Tibial nerve (tissue), 4 donors: ENCODE results near the gene SLC39A10. TPM values are rescaled to one million over a fixed set of nuclear protein-coding genes. Genes with fewer than 3 reads are reported as not detected.

ENCODE experiments used
- DNase-seq, 2 donors: peaks; one replicate each; pipeline ENCODE4 v3.0.0-alpha.2; 2019; ENCODE audit warnings: low spot score in 2 of 2
- H3K27ac ChIP-seq, 4 donors: fragments of 200-600 bp; sonication (generic) in 3 of 4; one replicate each; pipeline ENCODE4 v1.5.1; 2017 to 2019; ENCODE audit warnings: mild to moderate bottlenecking in 1 of 4
- H3K27me3 ChIP-seq, 2 donors: fragments of 200-600 bp; sonication (generic) in 1 of 2; one replicate each; pipeline versions ENCODE4 v1.5.1 to v1.6.0; 2017 to 2019
- H3K36me3 ChIP-seq, 3 donors: fragments of 200-600 bp; sonication (generic); one replicate each; pipeline ENCODE4 v1.5.1; 2018 to 2019
- H3K4me1 ChIP-seq, 4 donors: fragments of 200-600 bp; sonication (generic) in 3 of 4; one replicate each; pipeline ENCODE4 v1.5.1; 2017 to 2019
- H3K4me3 ChIP-seq, 4 donors: fragments of 200-600 bp; sonication (generic) in 3 of 4; one replicate each; pipeline ENCODE4 v1.5.1; 2017 to 2019; ENCODE audit warnings: mild to moderate bottlenecking in 1 of 4, moderate library complexity in 1 of 4
- H3K9me3 ChIP-seq, 4 donors: fragments of 200-600 bp; sonication (generic) in 3 of 4; one replicate each; pipeline ENCODE4 v1.5.1; 2017 to 2019
- CTCF ChIP-seq, 5 experiments: fragments of 200-600 bp in 3 of 5; fragments of 450-650 bp in 2 of 5; sonication (generic) in 3 of 5; IDR thresholded peaks; one replicate each; pipeline ENCODE4 v1.5.1; 2016 to 2019; ENCODE audit warnings: antibody characterized with exemption in 5 of 5, mild to moderate bottlenecking in 3 of 5, moderate library complexity in 2 of 5
- EP300 ChIP-seq, 2 donors: sonication (generic); formaldehyde crosslinking; IDR thresholded peaks; one replicate each; pipeline ENCODE4 v1.6.1; 2017; ENCODE audit warnings: antibody characterized with exemption in 2 of 2, mild to moderate bottlenecking in 1 of 2
- POLR2A ChIP-seq, 2 donors: fragments of 450-650 bp; IDR thresholded peaks; one replicate each; pipeline ENCODE4 v1.6.1; 2017; ENCODE audit warnings: antibody characterized with exemption in 2 of 2, mild to moderate bottlenecking in 2 of 2, moderate library complexity in 2 of 2
- WGBS, 2 donors: methylation state at CpG; one replicate each; pipeline ENCODE4 v1.1.5; 2018; 5-methylcytosine and 5-hydroxymethylcytosine counted together
- total RNA-seq, 4 donors: library from RNA; depleted of rRNA; stranded (reverse); fragments of >200 nt; gene quantifications; one replicate each; pipeline ENCODE4 v1.1.0, GENCODE V29; 2016

The SLC39A10 gene
- total RNA-seq, 4 donors from 2014 or later = 17.7 to 24.9 (median 20.7) TPM

DNA sequence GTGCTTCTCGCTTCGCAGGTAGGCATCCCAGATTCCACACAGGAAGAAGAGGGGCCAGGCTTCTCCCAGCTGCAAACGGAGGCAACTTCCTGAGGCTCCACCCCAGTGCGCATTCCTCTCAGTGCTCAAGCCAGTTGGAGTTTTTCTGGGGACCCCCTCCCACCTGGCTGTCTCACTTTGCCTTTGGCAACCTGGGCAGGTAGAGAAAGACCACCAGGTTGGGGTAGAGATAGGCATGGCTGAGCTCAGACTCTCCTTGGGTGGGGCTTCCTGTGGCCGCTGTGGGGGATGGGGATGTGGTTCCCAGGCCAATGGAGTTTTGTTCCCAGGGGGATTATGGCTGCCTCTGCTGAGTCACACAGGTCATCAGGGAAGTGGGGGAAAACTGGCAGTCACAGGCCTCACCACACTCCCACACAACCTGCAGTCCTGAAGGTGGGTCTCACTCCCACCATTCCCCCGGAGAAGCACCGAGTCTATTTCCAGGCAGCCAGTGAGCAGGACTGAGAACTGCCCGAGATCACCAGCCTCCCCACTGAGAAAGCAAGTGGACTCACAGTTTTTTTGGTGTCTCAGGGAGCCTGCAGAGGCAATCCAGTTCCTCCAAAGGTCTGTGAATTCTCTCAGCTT is 38.1 kb downstream of the SLC39A10 start:
- 86 to 91% methylated on average over 8 of the region's 8 CpGs for WGBS, 2 donors
- Histone ChIP-seq H3K36me3 (peaks cover 0 to 43% (median 0%) of the 10 kb centered on the region in 3 donors), H3K4me1 (no peaks in the 10 kb centered on the region), H3K4me3 (no peak overlapping the region), H3K27me3 (no peaks in the 10 kb centered on the region), H3K9me3 (peaks cover 0 to 31% (median 4%) of the 10 kb centered on the region in 4 donors), H3K27ac (no peak overlapping the region)
- TF ChIP-seq EP300 (IDR thresholded peaks at IDR 0.05) = no peak
- no peak for TF ChIP-seq POLR2A (IDR thresholded peaks at IDR 0.05)
- TF ChIP-seq CTCF (IDR thresholded peaks at IDR 0.05) = no peak
- no peak for DNase-seq

DNA sequence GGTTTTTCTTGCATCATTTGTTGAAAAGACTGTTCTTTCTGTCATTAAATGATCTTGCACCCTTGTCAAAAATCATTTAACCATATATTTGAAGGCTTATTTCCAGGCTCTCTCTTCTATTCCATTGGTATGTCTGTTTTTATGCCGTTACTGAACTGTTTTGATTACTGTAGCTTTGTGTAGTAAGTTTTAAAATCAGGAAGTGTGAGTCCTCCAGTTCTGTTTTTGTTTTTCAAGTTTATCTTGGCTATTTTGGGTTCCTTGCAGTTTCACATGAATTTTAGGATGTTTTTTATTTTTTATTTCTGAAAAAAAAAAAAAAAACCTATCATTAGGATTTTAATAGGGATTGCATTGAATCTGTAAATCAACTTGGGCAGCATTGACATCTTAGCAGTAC is 39.0 kb downstream of the SLC39A10 start:
- Histone ChIP-seq H3K4me1 (no peaks in the 10 kb centered on the region), H3K27me3 (no peaks in the 10 kb centered on the region), H3K4me3 (no peak overlapping the region), H3K27ac (no peak overlapping the region), H3K36me3 (peaks cover 0 to 43% (median 0%) of the 10 kb centered on the region in 3 donors), H3K9me3 (peaks cover 0 to 35% (median 6%) of the 10 kb centered on the region in 4 donors)
- no peak for TF ChIP-seq EP300 (IDR thresholded peaks at IDR 0.05)
- TF ChIP-seq POLR2A (IDR thresholded peaks at IDR 0.05) = no peak
- TF ChIP-seq CTCF (IDR thresholded peaks at IDR 0.05) = no peak
- 90 to 96% methylated on average over 1 of the region's 1 CpG for WGBS, 2 donors
- no peak for DNase-seq

DNA sequence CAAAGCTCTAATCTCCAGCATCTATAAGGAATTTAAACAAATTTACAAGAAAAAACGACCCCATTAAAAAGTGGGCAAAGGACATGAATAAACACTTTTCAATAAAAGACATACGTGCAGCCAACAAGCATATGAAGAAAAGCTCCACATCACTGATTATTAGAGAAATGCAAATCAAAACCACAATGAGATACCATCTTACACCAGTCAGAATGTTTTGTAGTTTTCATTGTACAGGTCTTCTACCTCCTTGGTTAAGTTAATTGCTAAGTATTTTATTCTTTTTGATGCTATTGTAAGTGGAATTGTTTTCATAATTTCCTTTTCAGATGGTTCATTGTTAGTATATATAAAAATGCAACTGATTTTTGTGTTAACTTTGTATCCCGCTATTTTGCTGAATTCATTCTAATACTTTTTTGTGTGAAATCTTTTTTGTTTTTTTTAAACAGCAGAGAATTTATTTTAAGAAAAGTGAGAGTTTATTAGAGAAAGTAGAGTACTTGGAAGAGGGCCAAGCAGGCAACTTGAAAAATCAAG is 40.7 kb downstream of the SLC39A10 start:
- TF ChIP-seq CTCF (IDR thresholded peaks at IDR 0.05) = no peak
- no peak for TF ChIP-seq POLR2A (IDR thresholded peaks at IDR 0.05)
- no peak for TF ChIP-seq EP300 (IDR thresholded peaks at IDR 0.05)
- Histone ChIP-seq H3K27me3 (no peaks in the 10 kb centered on the region), H3K4me1 (no peaks in the 10 kb centered on the region), H3K9me3 (peaks cover 0 to 31% (median 6%) of the 10 kb centered on the region in 4 donors), H3K36me3 (peaks cover 0 to 33% (median 0%) of the 10 kb centered on the region in 3 donors), H3K4me3 (no peak overlapping the region), H3K27ac (no peak overlapping the region)
- WGBS, 2 donors = 80 to 87% methylated on average over 3 of the region's 3 CpGs
- DNase-seq = no peak

DNA sequence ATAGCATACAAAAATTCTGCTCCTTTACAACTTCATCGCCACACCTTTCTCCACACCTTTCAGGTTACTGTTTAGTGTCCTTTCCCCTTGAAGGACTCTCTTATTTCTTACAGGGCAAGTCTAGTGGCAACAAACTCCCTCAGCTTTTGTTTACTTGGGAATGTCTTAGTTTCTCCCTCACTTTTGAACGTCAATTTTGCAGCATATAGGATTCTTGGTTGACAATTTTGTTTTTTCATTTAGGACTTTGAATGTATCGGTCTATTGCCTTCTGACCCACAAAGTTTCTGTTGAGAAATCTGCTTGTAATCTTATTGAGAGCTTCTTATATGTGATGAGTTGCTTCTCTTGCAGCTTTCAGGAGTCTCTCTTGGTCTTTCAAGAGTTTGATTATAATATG is 43.5 kb downstream of the SLC39A10 start:
- Histone ChIP-seq H3K27me3 (no peaks in the 10 kb centered on the region), H3K36me3 (peaks cover 0 to 22% (median 0%) of the 10 kb centered on the region in 3 donors), H3K9me3 (peaks cover 0 to 29% (median 6%) of the 10 kb centered on the region in 4 donors), H3K4me1 (no peaks in the 10 kb centered on the region), H3K27ac (no peak overlapping the region), H3K4me3 (no peak overlapping the region)
- TF ChIP-seq EP300 (IDR thresholded peaks at IDR 0.05) (no peak), CTCF (IDR thresholded peaks at IDR 0.05) (no peak), POLR2A (IDR thresholded peaks at IDR 0.05) (no peak)
- WGBS, 2 donors = 65 to 97% methylated on average over 2 to 3 of the region's 3 CpGs
- DNase-seq = no peak

DNA sequence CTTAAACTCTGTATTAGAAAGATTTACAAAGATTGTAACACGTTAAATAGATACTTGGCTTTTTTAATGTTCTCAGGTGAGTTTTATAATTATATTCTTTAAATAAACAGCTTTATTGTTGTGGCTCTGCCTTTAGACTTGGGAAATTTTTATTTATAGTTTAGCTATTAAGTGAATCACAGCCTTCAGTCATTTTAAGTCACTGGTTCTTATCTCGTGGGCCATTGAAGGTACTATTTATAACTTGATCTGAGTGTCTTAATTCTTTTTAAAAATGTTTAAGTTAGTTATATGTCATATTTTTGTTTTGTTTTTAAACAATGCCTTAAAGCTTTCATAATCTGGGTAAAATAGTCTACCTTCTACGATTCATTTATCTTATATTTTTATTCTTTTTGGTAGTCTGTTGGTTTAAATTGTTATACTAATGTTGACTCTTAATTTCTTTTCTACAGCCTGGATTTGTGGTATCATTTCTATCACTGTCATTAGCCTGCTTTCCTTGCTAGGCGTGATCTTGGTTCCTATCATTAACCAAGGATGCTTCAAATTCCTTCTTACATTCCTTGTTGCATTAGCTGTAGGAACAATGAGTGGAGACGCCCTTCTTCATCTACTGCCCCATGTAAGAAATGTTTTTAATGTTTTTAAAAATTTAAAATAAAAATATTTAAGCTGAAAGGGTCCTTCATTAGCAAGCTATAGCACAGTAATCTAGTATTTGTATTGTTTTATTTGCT is 49.3 kb downstream of the SLC39A10 start:
- Histone ChIP-seq H3K27me3 (no peaks in the 10 kb centered on the region), H3K4me3 (no peak overlapping the region), H3K36me3 (peaks cover 0 to 27% (median 0%) of the 10 kb centered on the region in 3 donors), H3K9me3 (peaks cover 0 to 5% (median 0%) of the 10 kb centered on the region in 4 donors), H3K27ac (no peak overlapping the region), H3K4me1 (no peaks in the 10 kb centered on the region)
- DNase-seq = no peak
- TF ChIP-seq CTCF (IDR thresholded peaks at IDR 0.05) = no peak
- no peak for TF ChIP-seq EP300 (IDR thresholded peaks at IDR 0.05)
- TF ChIP-seq POLR2A (IDR thresholded peaks at IDR 0.05) = no peak
- WGBS, 2 donors = 79 to 80% methylated on average over 5 of the region's 5 CpGs
